Measurements from ENCODE around the gene SEC14L2.

SEC14L2 gene

GRCh38 chr22:30471616-30472318, 74.9 kb downstream of the SEC14L2 start, which contains the start of gene SEC14L3:
TSS of gene SEC14L3 (minus strand) at chr22:30472017. CDS start at chr22:30471958, 59 bp downstream.
- H3K9me3 ChIP-seq (ENCODE audit: control insufficient read depth, low read length), result no peaks in the 10 kb centered on the region
- no peaks in the 10 kb centered on the region for H3K4me1 ChIP-seq (ENCODE audit: control insufficient read depth, insufficient read depth, low read length, poor library complexity, severe bottlenecking)
- DNase-seq, result no peak
- H3K36me3 ChIP-seq (ENCODE audit: control insufficient read depth, insufficient read depth, low read length), result no peaks in the 10 kb centered on the region
- no peak within 1 kb of the TSS for H3K4me3 ChIP-seq (ENCODE audit: insufficient read depth, low read depth, low read length, poor library complexity, severe bottlenecking)
- no peak within 1 kb of the TSS for H3K27ac ChIP-seq (ENCODE audit: insufficient read depth, low read length, poor library complexity, severe bottlenecking)
- H3K27me3 ChIP-seq (replicated peaks; ENCODE audit: control insufficient read depth, insufficient read depth, low read length, poor library complexity, severe bottlenecking), result peaks cover 6% of the 10 kb centered on the region

- no peaks in the 10 kb centered on the region for H3K36me3 ChIP-seq (ENCODE audit: control insufficient read depth, insufficient read depth, low read length)
- H3K9me3 ChIP-seq (ENCODE audit: control insufficient read depth, low read length), result no peaks in the 10 kb centered on the region
- H3K27me3 ChIP-seq (replicated peaks; ENCODE audit: control insufficient read depth, insufficient read depth, low read length, poor library complexity, severe bottlenecking), result peaks cover 6% of the 10 kb centered on the region
- H3K4me1 ChIP-seq (ENCODE audit: control insufficient read depth, insufficient read depth, low read length, poor library complexity, severe bottlenecking), result no peaks in the 10 kb centered on the region
- no peak overlapping the region for H3K4me3 ChIP-seq (ENCODE audit: insufficient read depth, low read depth, low read length, poor library complexity, severe bottlenecking)
- H3K27ac ChIP-seq (ENCODE audit: insufficient read depth, low read length, poor library complexity, severe bottlenecking), result no peak overlapping the region
- DNase-seq, result no peak
These were observed 76.3 kb downstream of the SEC14L2 start for GRCh38 chr22:30472994-30473720.

GRCh38 chr22:30474121-30474520, 77.3 kb downstream of the SEC14L2 start:
- peaks cover 6% of the 10 kb centered on the region for H3K27me3 ChIP-seq (replicated peaks; ENCODE audit: control insufficient read depth, insufficient read depth, low read length, poor library complexity, severe bottlenecking)
- H3K9me3 ChIP-seq (ENCODE audit: control insufficient read depth, low read length), result no peaks in the 10 kb centered on the region
- H3K4me3 ChIP-seq (ENCODE audit: insufficient read depth, low read depth, low read length, poor library complexity, severe bottlenecking), result no peak overlapping the region
- no peak overlapping the region for H3K27ac ChIP-seq (ENCODE audit: insufficient read depth, low read length, poor library complexity, severe bottlenecking)
- DNase-seq, result no peak
- H3K36me3 ChIP-seq (ENCODE audit: control insufficient read depth, insufficient read depth, low read length), result no peaks in the 10 kb centered on the region
- no peaks in the 10 kb centered on the region for H3K4me1 ChIP-seq (ENCODE audit: control insufficient read depth, insufficient read depth, low read length, poor library complexity, severe bottlenecking)

Measured in effector memory CD4-positive, alpha-beta T cell (primary cell).